ENCODE results near the gene ZNF69. TPM values are rescaled to one million over a fixed set of nuclear protein-coding genes. Genes with fewer than 3 reads are reported as not detected.

The ZNF69 gene
- total and polyA plus RNA-seq, 2 of the 13 experiments (the other 11 are each of a cell fraction or from before 2014, with no cell fraction given): 9.6 to 21.0 TPM

- FAIRE-seq (no peak), ATAC-seq (no peak), DNase-seq (ENCODE audit: low spot score) (no peak)
- no peak overlapping the region for H3K4me2 ChIP-seq (ENCODE audit: low read depth, low read length)
- ChIA-PET POLR2A (no interaction called here), CTCF (ENCODE audit: low intra/inter-chr PET ratio, low total read pairs) (interaction anchor here (4.5 kb wide), 1 partner anchor 105 kb away, joined by 50 read pairs; no protein-coding TSS in a partner anchor)
- no peaks in the 10 kb centered on the region for H3K36me3 ChIP-seq (replicated peaks in 1 of 2; ENCODE audit: control insufficient read depth in 1 of 2, insufficient read depth in 2 of 2, low read length in 2 of 2)
- no peak for TF ChIP-seq ZNF33A (CRISPR knock-in tag; IDR thresholded peaks at IDR 0.05; ENCODE audit: borderline replicate concordance)
- TF ChIP-seq FUBP1 (CRISPR knock-in tag; IDR thresholded peaks at IDR 0.05; ENCODE audit: borderline replicate concordance): no peak
- no peak for TF ChIP-seq ZNF569 (CRISPR knock-in tag; IDR thresholded peaks at IDR 0.05; ENCODE audit: borderline replicate concordance)
- TF ChIP-seq GATAD2A (CRISPR knock-in tag; IDR thresholded peaks at IDR 0.05): no peak
- TF ChIP-seq ZNF329 (CRISPR knock-in tag; IDR thresholded peaks at IDR 0.05; ENCODE audit: low read depth): no peak
- no peak for TF ChIP-seq NFE2L1 (CRISPR knock-in tag; IDR thresholded peaks at IDR 0.05; ENCODE audit: borderline replicate concordance)
- no peak for TF ChIP-seq SKIL (CRISPR knock-in tag; IDR thresholded peaks at IDR 0.05; ENCODE audit: borderline replicate concordance)
- in situ Hi-C loops (cut with HindIII; ENCODE audit: extremely low pct_ligation_motif_present, low pct_unique_long_range_greater_than_20kb) (loop anchor here (5.0 kb wide), 1 partner anchor 260 kb away; the partner anchor contains the start of gene ZNF20), intact Hi-C loops (cut with micrococcal nuclease; ENCODE audit: unreplicated experiment) (loop anchor here (5.0 kb wide), 1 partner anchor 175 kb away; no protein-coding TSS in a partner anchor)
- WGBS (ENCODE audit: low lambda C conversion rate): 55% methylated on average over 2 of the region's 2 CpGs
- BruUV-seq (replicated peaks): no TSS peak
- H3K79me2 ChIP-seq (ENCODE audit: insufficient read depth, low read length): no peaks in the 10 kb centered on the region
- H3K9me3 ChIP-seq (ENCODE audit: low read length): no peaks in the 10 kb centered on the region
- H3K9ac ChIP-seq (ENCODE audit: insufficient read depth, low read depth, low read length): no peak overlapping the region
- H4K20me1 ChIP-seq (ENCODE audit: insufficient read depth, low read length): no peaks in the 10 kb centered on the region
- peaks cover 20% of the 10 kb centered on the region for H3K4me1 ChIP-seq (ENCODE audit: insufficient read depth, low read length)
- no peak overlapping the region for H3K27ac ChIP-seq (ENCODE audit: extremely low read length, insufficient read depth, low read length)
- no peak overlapping the region for H3K4me3 ChIP-seq (replicated peaks in 1 of 3; ENCODE audit: insufficient read depth in 1 of 3, low read depth in 2 of 3, low read length in 3 of 3)
- H2AFZ ChIP-seq (ENCODE audit: low read length): no peak overlapping the region
- no peaks in the 10 kb centered on the region; a peak in 1 of 5 replicates for H3K27me3 ChIP-seq (ENCODE audit: control insufficient read depth in 1 of 2, insufficient read depth in 2 of 2, low read length in 2 of 2)
These were observed 5.0 kb upstream of the ZNF69 start for GRCh38 chr19:11882606-11883005.
